ENCODE results near the gene CLCN1.

Gene CLCN1

DNA sequence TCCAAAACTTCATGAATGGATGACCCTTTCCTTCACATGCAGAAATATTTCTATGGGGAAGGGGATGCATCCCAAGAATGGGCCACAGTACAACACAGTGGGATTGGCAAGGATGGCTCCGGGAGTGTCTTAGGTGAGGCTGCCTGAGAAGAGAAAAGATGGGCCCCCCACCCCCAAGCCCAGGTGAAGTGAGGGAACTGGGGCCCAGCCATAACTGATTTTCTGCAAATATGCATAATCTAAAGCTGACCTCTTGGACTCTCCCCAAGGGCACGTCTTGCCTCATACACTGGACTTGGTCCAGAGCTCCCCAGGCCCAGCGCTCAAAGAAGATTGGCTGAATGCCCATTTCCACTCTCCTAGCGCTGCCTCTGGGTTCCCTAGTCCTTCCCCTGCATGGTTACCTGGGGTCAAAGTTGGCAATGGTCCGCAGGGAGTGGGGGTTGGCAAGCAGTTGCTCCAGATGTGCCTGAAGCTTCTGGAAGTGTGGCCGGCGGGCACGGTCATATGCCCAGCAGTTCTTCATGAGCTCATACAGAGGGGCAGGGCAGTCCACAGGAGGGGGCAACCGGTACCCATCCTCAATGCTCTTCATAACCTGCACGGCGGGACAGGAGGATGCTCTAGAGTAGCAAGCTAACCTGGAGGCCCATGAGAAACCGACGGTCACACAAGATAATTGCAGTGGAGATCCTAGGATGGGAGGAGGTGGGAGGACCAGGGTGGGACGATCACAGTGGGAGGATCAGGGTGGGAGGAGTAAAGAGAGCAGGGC lies 77.5 kb downstream of the CLCN1 start:
- Histone ChIP-seq H3K36me3 (ENCODE audit: insufficient read depth) (no peaks in the 10 kb centered on the region; the same call in 1 of the 2 replicates), H3K27me3 (ENCODE audit: insufficient read depth, low read depth) (no peaks in the 10 kb centered on the region), H3K4me3 (IDR thresholded peaks at IDR 0.05; ENCODE audit: insufficient read depth, low read depth, low read length) (no peak overlapping the region), H4K20me1 (ENCODE audit: insufficient read depth) (no peaks in the 10 kb centered on the region), H3K9ac (no peak overlapping the region), H3K27ac (no peak overlapping the region), H3K4me2 (no peak overlapping the region), H3K4me1 (ENCODE audit: low read depth, poor library complexity, severe bottlenecking) (no peaks in the 10 kb centered on the region), H3K79me2 (ENCODE audit: insufficient read depth, low read depth) (no peaks in the 10 kb centered on the region), H2AFZ (ENCODE audit: low read depth) (no peak overlapping the region)
- TF ChIP-seq, protein P1, sequence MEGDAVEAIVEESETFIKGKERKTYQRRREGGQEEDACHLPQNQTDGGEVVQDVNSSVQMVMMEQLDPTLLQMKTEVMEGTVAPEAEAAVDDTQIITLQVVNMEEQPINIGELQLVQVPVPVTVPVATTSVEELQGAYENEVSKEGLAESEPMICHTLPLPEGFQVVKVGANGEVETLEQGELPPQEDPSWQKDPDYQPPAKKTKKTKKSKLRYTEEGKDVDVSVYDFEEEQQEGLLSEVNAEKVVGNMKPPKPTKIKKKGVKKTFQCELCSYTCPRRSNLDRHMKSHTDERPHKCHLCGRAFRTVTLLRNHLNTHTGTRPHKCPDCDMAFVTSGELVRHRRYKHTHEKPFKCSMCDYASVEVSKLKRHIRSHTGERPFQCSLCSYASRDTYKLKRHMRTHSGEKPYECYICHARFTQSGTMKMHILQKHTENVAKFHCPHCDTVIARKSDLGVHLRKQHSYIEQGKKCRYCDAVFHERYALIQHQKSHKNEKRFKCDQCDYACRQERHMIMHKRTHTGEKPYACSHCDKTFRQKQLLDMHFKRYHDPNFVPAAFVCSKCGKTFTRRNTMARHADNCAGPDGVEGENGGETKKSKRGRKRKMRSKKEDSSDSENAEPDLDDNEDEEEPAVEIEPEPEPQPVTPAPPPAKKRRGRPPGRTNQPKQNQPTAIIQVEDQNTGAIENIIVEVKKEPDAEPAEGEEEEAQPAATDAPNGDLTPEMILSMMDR (conservative IDR thresholded peaks at IDR 0.05; ENCODE audit: low read depth, low read length), result no peak

DNA sequence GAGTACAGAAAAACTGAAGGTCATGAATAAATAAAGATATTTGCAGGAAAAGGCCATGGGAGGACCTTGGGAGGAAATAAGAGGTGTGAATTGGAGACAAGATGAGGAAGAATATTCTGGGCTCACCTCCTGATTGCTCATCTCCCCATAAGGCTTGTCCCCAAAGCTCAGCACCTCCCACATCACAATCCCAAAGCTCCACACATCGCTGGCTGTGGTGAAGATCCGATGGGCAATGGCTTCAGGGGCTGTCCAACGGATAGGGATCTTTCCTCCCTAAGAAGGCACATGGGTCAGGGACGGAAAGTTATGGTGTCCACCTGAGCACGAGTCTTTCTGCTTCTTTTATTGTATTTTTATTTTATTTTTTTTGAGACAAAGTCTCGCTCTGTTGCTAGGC lies 78.2 kb downstream of the CLCN1 start:
- Histone ChIP-seq H3K79me2 (ENCODE audit: insufficient read depth, low read depth) (no peaks in the 10 kb centered on the region), H4K20me1 (ENCODE audit: insufficient read depth) (no peaks in the 10 kb centered on the region), H3K4me3 (IDR thresholded peaks at IDR 0.05; ENCODE audit: insufficient read depth, low read depth, low read length) (no peak overlapping the region), H3K36me3 (ENCODE audit: insufficient read depth) (no peaks in the 10 kb centered on the region; the same call in 1 of the 2 replicates), H3K27ac (no peak overlapping the region), H2AFZ (ENCODE audit: low read depth) (no peak overlapping the region), H3K4me1 (ENCODE audit: low read depth, poor library complexity, severe bottlenecking) (no peaks in the 10 kb centered on the region), H3K4me2 (no peak overlapping the region), H3K27me3 (ENCODE audit: insufficient read depth, low read depth) (no peaks in the 10 kb centered on the region), H3K9ac (no peak overlapping the region)
- TF ChIP-seq, protein P1 (conservative IDR thresholded peaks at IDR 0.05; ENCODE audit: low read depth, low read length), result no peak

DNA sequence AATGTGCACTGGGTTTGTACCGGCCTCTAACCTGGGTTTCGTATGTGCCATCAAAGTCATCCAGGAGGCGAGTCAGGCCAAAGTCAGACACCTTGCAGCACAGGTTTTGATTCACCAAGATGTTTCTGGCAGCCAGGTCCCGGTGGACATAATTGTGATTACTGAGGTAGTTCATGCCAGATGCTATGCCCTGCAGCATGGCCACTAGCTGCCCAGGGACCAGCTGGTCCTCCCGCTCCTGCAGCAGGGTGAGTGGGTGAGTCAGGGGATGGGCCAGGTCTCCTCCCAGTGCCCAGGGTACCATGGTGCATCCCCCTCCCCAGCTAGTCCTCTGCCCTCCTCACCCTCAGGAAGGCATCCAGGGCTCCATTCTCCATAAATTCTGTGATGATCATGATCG lies 78.9 kb downstream of the CLCN1 start:
- H3K4me1 ChIP-seq (ENCODE audit: low read depth, poor library complexity, severe bottlenecking), result no peaks in the 10 kb centered on the region
- no peak overlapping the region for H3K4me3 ChIP-seq (IDR thresholded peaks at IDR 0.05; ENCODE audit: insufficient read depth, low read depth, low read length)
- H4K20me1 ChIP-seq (ENCODE audit: insufficient read depth), result no peaks in the 10 kb centered on the region
- no peak overlapping the region for H3K4me2 ChIP-seq
- no peaks in the 10 kb centered on the region for H3K36me3 ChIP-seq (ENCODE audit: insufficient read depth)
- no peak overlapping the region for H3K27ac ChIP-seq
- TF ChIP-seq, protein P1 (conservative IDR thresholded peaks at IDR 0.05; ENCODE audit: low read depth, low read length), result no peak
- H3K27me3 ChIP-seq (ENCODE audit: insufficient read depth, low read depth), result no peaks in the 10 kb centered on the region
- H3K9ac ChIP-seq, result no peak overlapping the region
- H2AFZ ChIP-seq (ENCODE audit: low read depth), result no peak overlapping the region
- no peaks in the 10 kb centered on the region for H3K79me2 ChIP-seq (ENCODE audit: insufficient read depth, low read depth)

DNA sequence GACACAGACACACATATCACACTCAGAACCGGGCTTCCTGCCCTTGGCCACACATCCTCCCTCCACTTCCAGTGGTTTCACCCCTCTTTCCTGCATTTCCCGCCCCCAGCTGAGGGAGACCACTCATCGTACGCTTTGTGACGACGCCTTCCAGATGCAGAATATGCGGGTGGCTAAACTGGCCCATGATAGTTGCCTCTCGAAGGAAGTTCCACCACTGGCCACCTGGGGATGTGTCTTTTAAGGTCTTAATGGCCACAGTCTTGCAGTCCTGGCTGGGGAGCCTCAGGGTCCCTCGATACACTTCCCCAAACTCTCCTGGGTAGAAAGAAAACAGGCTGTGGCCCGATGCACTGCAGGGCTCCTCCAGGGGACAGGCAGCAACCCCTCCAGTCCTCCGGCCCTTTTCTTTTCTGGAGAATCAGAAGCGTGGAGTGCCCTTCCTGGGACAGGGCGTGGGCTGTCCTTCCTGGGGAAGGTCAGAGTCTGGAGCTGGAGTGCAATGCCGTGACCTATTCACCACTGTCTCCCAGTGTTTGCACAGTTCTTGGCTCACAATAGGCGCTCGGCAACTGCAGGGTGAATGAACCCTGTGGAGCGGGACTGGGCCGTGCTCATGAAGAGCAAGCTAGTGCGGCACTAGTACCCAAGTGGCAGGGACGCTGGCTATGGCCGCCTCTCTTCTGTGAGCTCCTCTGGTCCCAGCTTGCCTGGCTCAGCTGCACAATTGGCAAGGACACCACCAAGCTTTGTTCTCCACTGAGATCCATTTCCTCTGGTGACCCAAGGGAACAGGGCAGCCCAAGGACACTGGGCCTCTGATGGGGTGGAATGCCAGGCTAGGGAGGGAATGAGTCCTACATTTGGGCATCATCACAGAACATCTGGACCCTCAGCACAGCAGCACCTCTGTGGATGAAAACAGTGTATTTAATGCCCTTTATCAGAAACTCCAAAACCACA lies 79.6 kb downstream of the CLCN1 start:
- no peaks in the 10 kb centered on the region for H3K4me1 ChIP-seq (ENCODE audit: low read depth, poor library complexity, severe bottlenecking)
- H4K20me1 ChIP-seq (ENCODE audit: insufficient read depth), result no peaks in the 10 kb centered on the region
- no peak overlapping the region for H3K9ac ChIP-seq
- H3K36me3 ChIP-seq (ENCODE audit: insufficient read depth), result no peaks in the 10 kb centered on the region
- H3K79me2 ChIP-seq (ENCODE audit: insufficient read depth, low read depth), result no peaks in the 10 kb centered on the region
- TF ChIP-seq, protein P1 (conservative IDR thresholded peaks at IDR 0.05; ENCODE audit: low read depth, low read length), result no peak
- H3K27me3 ChIP-seq (ENCODE audit: insufficient read depth, low read depth), result no peaks in the 10 kb centered on the region
- no peak overlapping the region for H3K4me2 ChIP-seq
- H3K4me3 ChIP-seq (IDR thresholded peaks at IDR 0.05; ENCODE audit: insufficient read depth, low read depth, low read length), result no peak overlapping the region
- no peak overlapping the region for H3K27ac ChIP-seq
- H2AFZ ChIP-seq (ENCODE audit: low read depth), result no peak overlapping the region
